GM20431 (cell line): ENCODE results near the gene SH3GL3.

ENCODE experiments used
- in situ Hi-C: fragments of 300-500 bp; cut with MseI, MboI; formaldehyde crosslinking; loops from one replicate; pipeline ENCODE4 v1.15.0; 2020; ENCODE audit warnings: low sequenced_read_pairs; ENCODE audit not compliant: unreplicated experiment

Gene SH3GL3

DNA sequence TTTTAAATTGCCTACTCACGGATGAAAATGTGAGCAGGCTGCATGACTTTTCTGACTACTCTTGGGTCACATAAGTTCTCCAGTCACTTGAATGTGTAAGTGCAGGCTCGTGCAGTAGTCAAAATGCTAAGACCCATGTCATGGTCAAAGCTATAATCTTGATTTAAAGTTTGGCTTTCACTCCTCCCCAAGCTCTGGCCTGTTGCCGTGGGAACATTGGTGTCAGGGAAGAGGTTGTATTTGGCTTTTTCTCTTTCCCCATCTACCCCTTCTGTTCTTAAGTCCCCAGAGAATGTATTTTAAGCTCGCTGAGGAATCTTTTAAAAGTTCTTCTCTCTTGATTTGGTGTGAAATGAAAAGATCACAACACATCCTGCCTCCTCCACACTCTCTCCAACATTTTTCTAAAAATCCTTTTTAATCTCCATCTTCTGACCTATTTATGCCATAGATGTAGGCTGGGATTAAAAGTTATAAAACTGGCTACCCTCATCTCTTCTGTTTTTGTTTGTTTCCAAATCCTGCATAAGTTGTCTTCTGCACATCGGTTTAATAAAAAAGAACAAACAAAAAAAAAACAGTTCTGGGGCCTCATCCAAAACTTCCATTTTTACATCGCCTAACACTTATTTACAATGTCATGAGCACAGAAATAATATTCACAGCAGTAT is 145.4 kb downstream of the SH3GL3 start:
- in situ Hi-C loops: loop anchor here (25.0 kb wide), 1 partner anchor 420 kb away; no protein-coding TSS in a partner anchor

GRCh38 chr15:83595191-83595590 is 148.1 kb downstream of the SH3GL3 start:
- in situ Hi-C loops: loop anchor here (25.0 kb wide), 1 partner anchor 417 kb away; no protein-coding TSS in a partner anchor

GRCh38 chr15:83598031-83598430 is 150.9 kb downstream of the SH3GL3 start:
- in situ Hi-C loops: loop anchor here (25.0 kb wide), 1 partner anchor 414 kb away; no protein-coding TSS in a partner anchor

DNA sequence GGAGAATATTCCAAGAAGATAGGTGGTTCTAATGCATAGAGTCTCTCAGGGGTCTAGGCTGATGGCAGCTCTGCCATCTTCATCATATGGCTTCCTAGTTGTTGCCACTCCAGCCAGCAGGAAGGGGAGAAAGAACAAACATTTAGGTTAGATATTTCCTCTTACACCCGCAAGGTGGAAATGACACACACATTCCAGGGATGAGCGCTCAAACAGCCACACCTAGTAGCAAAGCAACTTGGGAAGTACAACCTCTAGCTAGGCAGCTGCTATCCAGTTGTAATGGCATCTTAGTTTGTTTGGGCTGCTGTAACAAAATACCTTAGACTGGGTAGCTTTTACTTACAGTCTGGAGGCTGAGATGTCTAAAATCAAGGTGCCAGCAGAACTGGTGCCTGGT is 154.9 kb downstream of the SH3GL3 start:
- in situ Hi-C loops: no loop called here

GRCh38 chr15:83604549-83604948 is 157.4 kb downstream of the SH3GL3 start:
- in situ Hi-C loops: no loop called here

DNA sequence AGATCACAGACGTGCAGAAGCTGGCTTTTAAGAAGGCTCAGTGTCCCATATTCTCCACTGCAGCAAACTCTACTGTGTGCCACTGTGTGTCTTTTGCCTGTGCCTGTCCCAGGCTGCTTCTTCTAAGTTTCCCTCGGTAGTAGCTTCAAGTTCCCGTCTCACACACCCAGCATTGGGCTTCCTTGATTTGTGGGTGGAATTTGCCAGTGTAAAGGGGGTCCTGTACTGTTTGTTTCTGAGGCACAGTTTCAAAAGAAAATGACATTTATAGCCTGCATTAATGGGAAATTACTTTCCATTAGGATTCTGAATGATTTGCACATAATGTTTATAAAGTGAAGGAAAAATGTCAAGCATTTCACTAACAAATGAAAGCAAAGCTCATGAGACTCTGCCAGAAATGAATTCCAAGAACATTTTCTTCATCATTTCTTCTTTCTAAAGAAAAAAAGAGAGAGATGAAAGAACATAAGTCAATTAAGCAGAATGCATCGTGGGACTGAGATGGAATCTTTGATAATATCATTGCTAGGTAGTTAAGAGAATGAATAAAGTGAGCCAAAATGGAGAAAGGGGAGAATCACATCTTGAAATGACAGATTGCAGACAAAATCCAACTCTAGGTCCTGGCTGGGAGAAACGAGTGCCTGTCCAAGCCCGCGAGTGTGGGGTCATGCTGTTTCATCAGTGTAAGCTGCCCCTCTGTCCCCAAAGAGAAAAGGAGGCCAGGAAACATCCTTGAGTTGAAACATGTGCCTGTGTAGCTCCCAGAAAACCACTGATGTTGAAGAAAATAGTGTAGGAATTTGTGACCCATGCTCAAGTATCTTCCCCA is 158.2 kb downstream of the SH3GL3 start:
- in situ Hi-C loops: no loop called here

DNA sequence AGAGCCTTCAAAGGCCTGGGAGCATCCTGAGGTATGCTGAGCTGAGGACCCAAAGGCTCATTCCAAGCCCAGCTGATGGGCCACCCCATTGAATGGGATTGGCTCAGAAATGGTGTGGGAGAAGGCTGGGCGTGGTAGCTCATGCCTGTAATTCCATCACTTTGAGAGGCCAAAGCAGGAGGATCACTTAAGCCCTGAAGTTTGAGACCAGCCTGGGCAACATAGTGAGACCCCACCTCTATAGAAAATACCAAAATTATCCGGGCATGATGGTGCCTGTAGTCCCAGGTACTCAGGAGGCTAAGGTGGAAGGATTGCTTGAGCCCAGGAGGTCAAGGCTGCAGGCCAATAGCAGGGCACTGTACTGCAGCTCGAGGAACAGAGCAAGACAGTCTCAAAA is 163.0 kb downstream of the SH3GL3 start:
- in situ Hi-C loops: no loop called here

DNA sequence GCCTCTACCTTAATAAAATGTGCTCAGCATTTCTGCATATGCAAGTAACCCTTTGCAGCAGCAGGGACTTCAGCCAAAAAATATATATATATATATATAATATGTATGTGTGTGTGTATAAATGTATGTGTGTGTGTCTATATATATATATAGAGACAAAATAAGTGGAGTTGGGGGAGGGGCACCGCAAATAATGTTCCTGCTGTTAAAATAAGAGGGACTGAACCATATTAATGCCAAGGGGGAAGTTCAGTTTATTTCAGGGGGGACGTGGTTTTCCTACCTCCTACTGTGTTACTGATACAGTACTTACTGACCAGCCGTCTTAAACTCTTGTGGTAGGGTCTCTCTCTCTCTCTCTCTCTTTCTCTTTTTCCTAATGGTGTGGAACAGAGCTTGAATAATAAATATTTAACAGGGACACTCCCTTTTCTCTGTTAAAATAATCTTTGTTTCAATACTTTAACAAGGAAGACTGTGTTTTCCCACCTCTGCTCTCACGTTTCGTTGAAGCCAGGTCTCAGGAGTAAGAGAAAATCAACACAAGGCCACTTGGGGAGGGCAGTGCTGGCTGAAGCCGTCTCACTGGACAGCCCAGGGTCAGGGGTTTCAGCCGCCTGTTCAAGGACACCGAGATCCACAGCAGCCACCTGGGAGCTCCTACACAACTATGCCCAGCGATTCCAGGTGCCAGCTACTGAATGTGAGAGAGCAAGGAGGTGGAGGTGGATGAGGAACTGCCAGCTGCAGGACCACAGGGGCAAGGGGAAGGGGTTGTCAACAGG is 164.0 kb downstream of the SH3GL3 start:
- in situ Hi-C loops: no loop called here

GRCh38 chr15:83612226-83612625 is 165.1 kb downstream of the SH3GL3 start:
- in situ Hi-C loops: no loop called here

- in situ Hi-C loops: no loop called here
Measured at GRCh38 chr15:83612898-83613635, 165.9 kb downstream of the SH3GL3 start.

DNA sequence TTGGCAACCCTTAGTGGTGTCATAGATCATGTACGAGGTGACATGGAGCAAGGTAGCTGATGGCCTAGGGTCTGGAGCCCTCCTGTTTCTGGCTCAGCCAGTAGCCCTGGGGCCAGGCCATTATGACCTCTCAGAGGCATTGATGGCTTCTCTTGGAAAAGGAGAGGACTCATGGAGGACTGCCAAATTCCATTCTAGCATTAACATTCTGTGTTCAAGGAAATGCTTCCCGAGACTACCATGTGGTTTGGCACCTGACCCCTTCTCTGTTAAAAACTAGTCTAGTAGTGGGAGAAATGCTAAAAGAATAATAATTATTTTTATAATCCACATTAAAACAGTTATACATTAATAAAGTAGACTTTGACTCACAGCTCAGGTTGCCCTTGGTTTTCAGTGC is 166.6 kb downstream of the SH3GL3 start:
- in situ Hi-C loops: no loop called here

- in situ Hi-C loops: no loop called here
Measured at GRCh38 chr15:83616840-83617239, 169.7 kb downstream of the SH3GL3 start.

DNA sequence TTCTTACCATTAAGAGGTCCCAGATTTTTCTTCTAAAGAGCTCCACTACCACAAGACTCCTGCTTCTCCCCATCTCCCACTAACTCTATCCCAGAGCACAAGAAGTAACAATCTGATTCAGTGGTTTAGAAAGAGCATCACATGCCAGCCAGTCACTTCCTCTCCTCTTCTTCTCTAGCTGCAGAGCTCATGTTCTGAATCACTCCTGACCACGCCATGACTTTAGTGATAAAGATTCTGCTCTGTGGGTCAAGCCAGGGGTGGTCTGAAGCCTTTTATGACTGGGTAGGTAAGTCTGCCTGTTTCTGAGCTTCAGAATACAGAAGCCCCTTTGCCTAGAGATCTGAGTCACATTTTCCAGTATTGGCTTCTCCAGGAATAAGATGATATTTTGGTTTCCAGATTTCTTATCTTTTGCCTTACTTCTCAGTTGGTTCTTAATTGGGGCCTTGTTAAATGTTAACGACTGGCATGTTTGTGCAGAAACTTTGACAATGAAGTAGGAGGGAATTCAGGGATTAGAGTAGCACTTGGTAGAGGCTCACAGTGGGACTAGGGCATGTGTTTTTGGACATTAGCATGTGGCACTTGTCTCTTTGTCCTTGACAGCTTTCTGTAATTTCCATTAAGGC is 179.1 kb downstream of the SH3GL3 start:
- in situ Hi-C loops: no loop called here

- in situ Hi-C loops: no loop called here
Measured at GRCh38 chr15:83631534-83631933, 184.4 kb downstream of the SH3GL3 start.

DNA sequence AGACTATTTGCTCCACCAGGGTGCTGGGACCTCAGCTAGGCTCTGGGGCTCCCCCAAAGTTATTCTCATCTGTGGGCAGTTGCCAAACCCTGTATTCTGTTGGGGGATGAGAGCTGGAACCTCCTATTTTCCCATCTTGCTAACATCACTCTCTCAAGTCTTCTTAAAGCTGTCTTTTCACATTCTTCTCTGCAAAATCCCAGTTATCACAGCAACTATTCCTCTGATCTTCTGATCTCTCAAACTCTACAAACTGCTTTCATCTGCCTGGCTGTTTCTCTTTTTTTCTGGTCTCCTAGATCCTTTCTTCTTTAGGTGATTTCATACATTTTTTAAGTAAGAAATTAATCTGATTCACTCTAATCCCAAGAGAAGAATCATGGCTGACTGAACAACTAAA is 196.1 kb downstream of the SH3GL3 start:
- in situ Hi-C loops: no loop called here

- in situ Hi-C loops: no loop called here
Measured at GRCh38 chr15:83644439-83644838, 197.3 kb downstream of the SH3GL3 start.

- in situ Hi-C loops: loop anchor here (25.0 kb wide), 1 partner anchor 111 kb away; no protein-coding TSS in a partner anchor
Measured at GRCh38 chr15:83650831-83651230, 203.7 kb downstream of the SH3GL3 start.

DNA sequence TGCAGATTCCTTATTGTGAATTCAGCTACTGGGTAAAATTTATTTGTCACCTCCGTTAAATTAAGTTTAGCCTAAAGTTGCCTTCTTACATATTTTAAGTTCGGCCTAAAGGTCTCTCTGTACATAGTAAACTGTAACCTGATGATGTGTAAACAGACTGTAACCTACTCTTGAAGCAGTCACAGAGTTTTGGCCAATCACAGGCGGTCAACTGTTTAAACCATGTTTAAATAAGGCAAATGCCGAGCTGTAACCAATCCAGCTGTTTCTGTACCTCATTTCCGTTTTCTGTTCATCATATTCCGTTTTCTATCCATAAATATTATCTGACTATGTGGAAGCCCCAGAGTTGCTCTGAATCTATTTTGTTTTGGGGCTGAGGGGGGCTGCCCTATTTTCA is 204.4 kb downstream of the SH3GL3 start:
- in situ Hi-C loops: loop anchor here (25.0 kb wide), 1 partner anchor 111 kb away; no protein-coding TSS in a partner anchor

- in situ Hi-C loops: loop anchor here (25.0 kb wide), 1 partner anchor 110 kb away; no protein-coding TSS in a partner anchor
Measured at GRCh38 chr15:83652626-83653204, 205.6 kb downstream of the SH3GL3 start.
